OCI-LY1 (cell line): ENCODE measurements around the gene CAMTA1.

ENCODE experiments used
- H2AFZ ChIP-seq: fragments of 200-600 bp; sonication (generic), shearing (Covaris generic); 2 replicates; pipeline ENCODE4 v1.6.0; 2014; ENCODE audit warnings: antibody characterized with exemption, mild to moderate bottlenecking, low read length
- H3F3A ChIP-seq: fragments of 200-600 bp; sonication (generic), shearing (Covaris generic); 2 replicates; pipeline ENCODE4 v1.6.0; 2014; ENCODE audit warnings: mild to moderate bottlenecking, antibody characterized with exemption, low read length, moderate library complexity; ENCODE audit not compliant: insufficient read depth
- H3K27ac ChIP-seq: fragments of 200-600 bp; sonication (generic); 2 replicates; pipeline ENCODE4 v1.5.1; 2014; ENCODE audit warnings: low read length, mixed run types, mild to moderate bottlenecking, low read depth; ENCODE audit not compliant: poor library complexity, severe bottlenecking
- H3K27me3 ChIP-seq: fragments of 200-600 bp; sonication (generic); 2 replicates; pipeline ENCODE4 v1.6.0; 2014; ENCODE audit warnings: antibody characterized with exemption, mild to moderate bottlenecking, low read length, moderate library complexity; ENCODE audit not compliant: insufficient read depth
- H3K36me3 ChIP-seq: fragments of 200-600 bp; sonication (generic); 2 replicates; pipeline ENCODE4 v1.6.1; 2014; ENCODE audit warnings: mild to moderate bottlenecking, antibody characterized with exemption, low read length, moderate library complexity, mixed read lengths; ENCODE audit not compliant: insufficient read depth
- H3K4me1 ChIP-seq: fragments of 200-600 bp; sonication (generic); 2 replicates; pipeline ENCODE4 v1.5.1; 2014; ENCODE audit warnings: mild to moderate bottlenecking, low read length, moderate library complexity; ENCODE audit not compliant: insufficient read depth, severe bottlenecking
- H3K4me2 ChIP-seq: fragments of 200-600 bp; sonication (generic), shearing (Covaris generic); 2 replicates; pipeline ENCODE4 v1.6.1; 2014; ENCODE audit warnings: low read length
- H3K4me3 ChIP-seq: fragments of 200-600 bp; sonication (generic); 2 replicates; pipeline ENCODE4 v1.5.1; 2014; ENCODE audit warnings: low read length, low read depth, mild to moderate bottlenecking, mixed read lengths; ENCODE audit not compliant: poor library complexity, severe bottlenecking
- H3K79me2 ChIP-seq: fragments of 200-600 bp; shearing (Covaris generic); 2 replicates; pipeline ENCODE4 v1.6.1; 2016; ENCODE audit warnings: mixed run types, low read length, mixed read lengths; ENCODE audit not compliant: insufficient read depth
- H3K9ac ChIP-seq: fragments of 200-600 bp; sonication (generic), shearing (Covaris generic); 2 replicates; pipeline ENCODE4 v1.6.1; 2014; ENCODE audit warnings: mild to moderate bottlenecking, low read length, mixed read lengths
- H3K9me2 ChIP-seq: fragments of 200-600 bp; sonication (generic), shearing (Covaris generic); 2 replicates; pipeline ENCODE4 v1.6.1; 2014; ENCODE audit warnings: low read depth, mild to moderate bottlenecking, low read length, mixed read lengths
- H3K9me3 ChIP-seq: fragments of 200-600 bp; shearing (Covaris generic); 2 replicates; pipeline ENCODE4 v1.6.1; 2014; ENCODE audit warnings: low read length, mixed read lengths
- H4K20me1 ChIP-seq: fragments of 200-600 bp; sonication (generic), shearing (Covaris generic); 2 replicates; pipeline ENCODE4 v1.6.0; 2016; ENCODE audit warnings: mild to moderate bottlenecking, low read length; ENCODE audit not compliant: insufficient read depth
- CTCF ChIP-seq: fragments of 200-600 bp; sonication (generic), shearing (Covaris generic); IDR thresholded peaks from 2 replicates; pipeline ENCODE4 v1.5.1; 2017; ENCODE audit warnings: mild to moderate bottlenecking, antibody characterized with exemption, low read length, moderate library complexity, mixed read lengths
- EZH2 ChIP-seq: fragments of 200-600 bp; sonication (generic), shearing (Covaris generic); IDR thresholded peaks from 2 replicates; pipeline ENCODE4 v1.8.0; 2017; ENCODE audit warnings: borderline replicate concordance, mixed run types, mild to moderate bottlenecking, antibody characterized with exemption, low read length, moderate library complexity, mixed read lengths

CAMTA1 gene

GRCh38 chr1:7606096-7606495, 820.8 kb downstream of the CAMTA1 start:
- Histone ChIP-seq H3K4me1 (no peaks in the 10 kb centered on the region), H3F3A (no peaks in the 10 kb centered on the region), H3K27ac (no peak overlapping the region), H3K4me2 (no peak overlapping the region), H3K9ac (no peak overlapping the region), H4K20me1 (no peaks in the 10 kb centered on the region), H3K36me3 (no peaks in the 10 kb centered on the region), H3K4me3 (no peak overlapping the region), H2AFZ (no peak overlapping the region), H3K9me2 (no peaks in the 10 kb centered on the region), H3K79me2 (no peaks in the 10 kb centered on the region), H3K27me3 (no peaks in the 10 kb centered on the region), H3K9me3 (no peaks in the 10 kb centered on the region)
- no peak for TF ChIP-seq EZH2
- no peak for TF ChIP-seq CTCF

DNA sequence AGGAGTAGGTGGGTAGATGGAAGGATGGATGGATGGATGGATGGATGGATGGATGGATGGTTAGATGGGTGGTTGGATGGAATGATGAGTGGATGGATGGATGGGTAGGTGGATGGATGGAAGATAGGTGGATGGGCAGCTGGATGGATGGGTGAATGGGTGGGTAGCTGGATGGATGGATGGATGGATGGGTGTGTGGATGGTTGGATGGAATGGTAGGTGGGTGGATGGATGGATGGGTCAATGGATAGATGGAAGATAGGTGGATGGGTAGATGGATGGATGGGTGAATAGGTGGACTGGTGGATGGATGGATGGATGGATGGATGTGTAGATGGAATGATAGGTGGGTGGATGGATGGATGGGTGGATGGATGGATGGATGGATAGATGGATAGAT, 821.8 kb downstream of the CAMTA1 start:
- TF ChIP-seq CTCF (no peak), EZH2 (no peak)
- Histone ChIP-seq H4K20me1 (no peaks in the 10 kb centered on the region), H3K4me2 (no peak overlapping the region), H3K9ac (no peak overlapping the region), H3K9me2 (no peaks in the 10 kb centered on the region), H3K27me3 (no peaks in the 10 kb centered on the region), H3K79me2 (no peaks in the 10 kb centered on the region), H3F3A (no peaks in the 10 kb centered on the region), H3K27ac (no peak overlapping the region), H3K36me3 (no peaks in the 10 kb centered on the region), H3K9me3 (no peaks in the 10 kb centered on the region), H3K4me1 (no peaks in the 10 kb centered on the region), H3K4me3 (no peak overlapping the region), H2AFZ (no peak overlapping the region)

DNA sequence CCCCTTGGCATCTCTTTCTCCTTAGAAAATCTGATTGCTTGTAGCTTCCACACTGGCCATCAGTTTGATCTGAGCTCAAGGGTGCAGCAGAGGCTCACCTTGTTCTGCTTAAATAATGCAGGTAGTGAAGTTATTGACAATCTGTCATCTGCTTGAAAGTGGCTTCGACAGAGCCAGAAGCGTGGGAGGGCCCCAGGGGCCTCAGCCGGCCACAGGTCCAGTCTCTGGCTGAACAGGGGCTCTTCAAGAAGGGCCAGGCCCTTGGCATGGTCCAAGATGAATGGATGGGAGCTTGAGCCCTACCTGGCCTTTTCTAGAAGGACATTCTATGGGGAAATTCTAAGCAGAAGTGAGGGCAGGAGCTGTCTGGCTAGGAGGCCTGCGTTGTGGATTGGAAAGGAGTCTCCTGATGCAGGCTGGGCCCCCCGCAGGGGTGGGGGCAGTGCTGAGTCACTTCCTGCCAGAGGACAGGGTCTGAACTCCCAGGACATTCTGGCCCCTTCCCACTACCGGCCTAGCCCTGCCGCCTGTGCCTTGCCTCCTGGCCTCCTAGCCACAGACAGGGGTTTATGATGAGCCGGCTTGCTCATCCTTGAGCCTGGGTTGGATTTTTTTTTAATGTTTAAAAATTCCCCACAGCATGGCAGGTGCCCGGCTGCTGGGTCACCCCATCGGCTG, 823.5 kb downstream of the CAMTA1 start:
- H3K4me2 ChIP-seq, result no peak overlapping the region
- no peak overlapping the region for H3K27ac ChIP-seq
- TF ChIP-seq CTCF (no peak), EZH2 (no peak)

More for the DNA sequence above, 823.5 kb downstream of the CAMTA1 start:
- no peaks in the 10 kb centered on the region for H3K9me2 ChIP-seq
- H3K9ac ChIP-seq, result no peak overlapping the region
- H3K9me3 ChIP-seq, result no peaks in the 10 kb centered on the region
- H3K36me3 ChIP-seq, result no peaks in the 10 kb centered on the region
- no peak overlapping the region for H3K4me3 ChIP-seq
- H3F3A ChIP-seq, result no peaks in the 10 kb centered on the region
- no peaks in the 10 kb centered on the region for H4K20me1 ChIP-seq
- H3K4me1 ChIP-seq, result no peaks in the 10 kb centered on the region
- no peaks in the 10 kb centered on the region for H3K27me3 ChIP-seq
- H3K79me2 ChIP-seq, result no peaks in the 10 kb centered on the region
- no peak overlapping the region for H2AFZ ChIP-seq
